DOHH2 (cell line): Measurements from ENCODE around the gene DRGX.

Experiments used
- H3F3A ChIP-seq: fragments of 200-600 bp; sonication (generic), shearing (Covaris generic); 2 replicates; pipeline ENCODE4 v1.6.0; 2016; ENCODE audit warnings: antibody characterized with exemption, mild to moderate bottlenecking; ENCODE audit not compliant: control insufficient read depth, insufficient read depth
- H3K27ac ChIP-seq: fragments of 200-600 bp; sonication (generic); 2 replicates; pipeline ENCODE4 v1.5.1; 2014; ENCODE audit warnings: low read depth, mild to moderate bottlenecking, low read length, moderate library complexity
- H3K27me3 ChIP-seq: fragments of 200-600 bp; sonication (generic); 2 replicates; pipeline ENCODE4 v1.6.1; 2014; ENCODE audit warnings: mild to moderate bottlenecking, low read length, mixed read lengths; ENCODE audit not compliant: control insufficient read depth
- H3K36me3 ChIP-seq: fragments of 200-600 bp; sonication (generic); 2 replicates; pipeline ENCODE4 v1.6.1; 2014; ENCODE audit warnings: mild to moderate bottlenecking, low read length, moderate library complexity, mixed read lengths; ENCODE audit not compliant: control insufficient read depth
- H3K4me1 ChIP-seq: fragments of 200-600 bp; sonication (generic); 2 replicates; pipeline ENCODE4 v1.6.1; 2014; ENCODE audit warnings: mild to moderate bottlenecking, low read length, mixed read lengths; ENCODE audit not compliant: control insufficient read depth
- H3K4me2 ChIP-seq: fragments of 200-600 bp; sonication (generic); 2 replicates; pipeline ENCODE4 v1.6.0; 2014; ENCODE audit warnings: mild to moderate bottlenecking, low read length, moderate library complexity
- H3K4me3 ChIP-seq: fragments of 200-600 bp; sonication (generic); 2 replicates; pipeline ENCODE4 v1.5.1; 2014; ENCODE audit warnings: mild to moderate bottlenecking, low read length, mixed read lengths
- H3K79me2 ChIP-seq: fragments of 200-600 bp; sonication (generic); 2 replicates; pipeline ENCODE4 v1.6.1; 2014; ENCODE audit warnings: mild to moderate bottlenecking, low read length, mixed read lengths; ENCODE audit not compliant: control insufficient read depth
- H3K9me2 ChIP-seq: fragments of 200-600 bp; sonication (generic); replicated peaks from 2 replicates; pipeline ENCODE4 v1.6.1; 2014; ENCODE audit warnings: mild to moderate bottlenecking, low read length, mixed read lengths; ENCODE audit not compliant: control insufficient read depth
- H3K9me3 ChIP-seq: fragments of 200-600 bp; sonication (generic); 2 replicates; pipeline ENCODE4 v1.6.1; 2014; ENCODE audit warnings: antibody characterized with exemption, low read length, mixed read lengths; ENCODE audit not compliant: control insufficient read depth, insufficient read depth
- H4K20me1 ChIP-seq: fragments of 200-600 bp; sonication (generic); 2 replicates; pipeline ENCODE4 v1.6.0; 2014; ENCODE audit warnings: low read depth, mild to moderate bottlenecking, antibody characterized with exemption, low read length, moderate library complexity; ENCODE audit not compliant: control insufficient read depth, insufficient read depth
- EZH2phosphoT487 ChIP-seq: fragments of 200-600 bp; sonication (generic); IDR thresholded peaks from 2 replicates; pipeline ENCODE4 v1.6.1; 2017; ENCODE audit warnings: borderline replicate concordance, mild to moderate bottlenecking, antibody characterized with exemption, low read length, moderate library complexity, mixed read lengths
- TF ChIP-seq, protein P1 (sequence below): fragments of 200-600 bp; sonication (generic); IDR thresholded peaks from one replicate; pipeline ENCODE4 v1.5.1; 2014; ENCODE audit warnings: antibody characterized with exemption, mild to moderate bottlenecking, low read depth, low read length; ENCODE audit not compliant: poor library complexity, severe bottlenecking

DRGX gene

DNA sequence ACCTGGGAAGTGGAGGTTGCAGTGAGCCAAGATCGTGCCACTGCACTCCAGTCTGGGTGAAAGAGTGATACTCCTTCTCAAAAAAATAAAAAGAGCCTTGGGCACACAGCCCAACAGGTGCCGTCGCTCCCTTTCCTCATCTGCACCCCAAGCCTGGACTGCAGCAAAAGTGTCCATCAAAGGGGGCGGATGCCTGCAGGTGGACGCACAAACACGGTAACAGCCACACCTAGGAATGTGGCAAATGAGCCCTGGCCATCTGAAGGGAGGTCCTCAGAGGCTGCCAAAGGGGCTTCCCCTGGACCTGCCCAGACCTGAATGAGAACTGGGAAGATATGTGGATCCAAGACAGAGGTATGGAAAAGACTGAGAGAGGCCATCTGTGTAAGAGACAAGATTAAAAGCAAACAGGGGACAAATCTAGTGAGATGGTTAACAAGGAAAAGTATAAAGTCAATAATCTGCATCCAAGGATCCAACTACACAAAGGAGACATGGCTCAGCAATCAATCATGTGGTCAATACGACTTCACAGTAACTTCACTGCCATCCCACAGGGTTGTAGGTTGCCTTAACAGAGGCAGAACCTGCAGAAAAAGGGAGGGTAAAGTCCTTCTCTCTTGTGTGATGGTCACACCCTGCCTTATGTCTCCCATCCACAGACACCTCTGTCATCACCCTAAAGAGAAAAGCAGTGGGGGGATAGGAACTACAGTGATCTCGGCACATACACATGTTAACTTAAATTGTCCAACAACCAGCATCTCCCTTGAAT lies 25.4 kb downstream of the DRGX start:
- Histone ChIP-seq H3F3A (no peaks in the 10 kb centered on the region), H3K9me2 (no peaks in the 10 kb centered on the region), H3K27me3 (no peaks in the 10 kb centered on the region)

DNA sequence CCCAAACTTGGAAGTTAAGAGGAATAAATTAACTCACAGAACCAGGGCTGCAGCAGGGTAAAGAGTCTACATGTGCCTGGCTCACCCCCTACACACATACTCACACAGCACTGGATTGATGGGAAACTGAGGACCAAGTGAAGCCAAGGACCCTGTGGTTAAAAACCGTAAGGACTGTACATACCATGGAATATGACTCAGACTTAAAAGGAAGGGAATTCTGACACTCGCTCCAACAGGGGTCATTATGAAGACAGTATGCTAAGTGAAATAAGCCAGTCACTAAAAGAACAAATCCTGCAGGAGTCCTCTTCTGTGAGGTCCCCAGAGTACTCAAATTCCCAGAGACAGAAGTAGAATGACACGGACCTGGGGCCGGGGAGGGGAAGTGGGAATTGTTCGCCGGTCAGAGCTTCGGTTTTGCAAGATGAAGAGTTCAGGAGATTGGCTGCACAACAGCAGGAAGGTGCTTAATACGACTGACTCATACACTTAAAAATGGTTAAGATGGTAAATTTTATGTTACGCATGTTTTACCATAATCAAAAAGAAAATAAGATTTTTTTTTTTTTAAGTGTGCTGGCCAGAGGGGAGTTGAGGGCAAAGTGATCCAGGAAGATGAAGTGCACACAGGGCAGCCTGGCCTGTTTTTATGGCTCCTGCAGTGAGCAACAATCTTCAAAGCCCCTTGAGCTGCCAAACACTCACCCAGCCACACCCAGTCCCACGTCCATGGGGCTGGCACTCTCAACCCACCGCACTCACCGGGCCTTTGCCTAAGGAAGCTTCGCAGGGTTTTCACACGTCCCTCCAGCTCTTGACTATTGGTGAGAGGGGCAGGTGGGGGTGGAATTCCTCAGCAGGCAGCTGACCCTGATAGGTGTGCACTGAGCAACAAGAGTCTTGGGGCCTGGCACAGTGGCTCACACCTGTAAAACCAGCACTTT lies 26.4 kb downstream of the DRGX start:
- H3K27ac ChIP-seq = no peak overlapping the region
- no peaks in the 10 kb centered on the region for H4K20me1 ChIP-seq
- H3K27me3 ChIP-seq = no peaks in the 10 kb centered on the region
- no peaks in the 10 kb centered on the region for H3K9me3 ChIP-seq
- H3K9me2 ChIP-seq = no peaks in the 10 kb centered on the region
- no peaks in the 10 kb centered on the region for H3K4me1 ChIP-seq
- TF ChIP-seq, protein P1, sequence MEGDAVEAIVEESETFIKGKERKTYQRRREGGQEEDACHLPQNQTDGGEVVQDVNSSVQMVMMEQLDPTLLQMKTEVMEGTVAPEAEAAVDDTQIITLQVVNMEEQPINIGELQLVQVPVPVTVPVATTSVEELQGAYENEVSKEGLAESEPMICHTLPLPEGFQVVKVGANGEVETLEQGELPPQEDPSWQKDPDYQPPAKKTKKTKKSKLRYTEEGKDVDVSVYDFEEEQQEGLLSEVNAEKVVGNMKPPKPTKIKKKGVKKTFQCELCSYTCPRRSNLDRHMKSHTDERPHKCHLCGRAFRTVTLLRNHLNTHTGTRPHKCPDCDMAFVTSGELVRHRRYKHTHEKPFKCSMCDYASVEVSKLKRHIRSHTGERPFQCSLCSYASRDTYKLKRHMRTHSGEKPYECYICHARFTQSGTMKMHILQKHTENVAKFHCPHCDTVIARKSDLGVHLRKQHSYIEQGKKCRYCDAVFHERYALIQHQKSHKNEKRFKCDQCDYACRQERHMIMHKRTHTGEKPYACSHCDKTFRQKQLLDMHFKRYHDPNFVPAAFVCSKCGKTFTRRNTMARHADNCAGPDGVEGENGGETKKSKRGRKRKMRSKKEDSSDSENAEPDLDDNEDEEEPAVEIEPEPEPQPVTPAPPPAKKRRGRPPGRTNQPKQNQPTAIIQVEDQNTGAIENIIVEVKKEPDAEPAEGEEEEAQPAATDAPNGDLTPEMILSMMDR = no peak
- TF ChIP-seq EZH2phosphoT487 = no peak
- no peak overlapping the region for H3K4me3 ChIP-seq
- H3K36me3 ChIP-seq = no peaks in the 10 kb centered on the region
- H3K4me2 ChIP-seq = no peak overlapping the region
- no peaks in the 10 kb centered on the region for H3K79me2 ChIP-seq
- no peaks in the 10 kb centered on the region for H3F3A ChIP-seq

More for the DNA sequence above, 25.4 kb downstream of the DRGX start:
- Histone ChIP-seq H3K9me3 (no peaks in the 10 kb centered on the region), H3K79me2 (no peaks in the 10 kb centered on the region), H3K27ac (no peak overlapping the region), H3K4me1 (no peaks in the 10 kb centered on the region), H3K4me3 (no peak overlapping the region), H3K36me3 (no peaks in the 10 kb centered on the region), H4K20me1 (no peaks in the 10 kb centered on the region), H3K4me2 (no peak overlapping the region)
- TF ChIP-seq, protein P1 = no peak
- TF ChIP-seq EZH2phosphoT487 = no peak

DNA sequence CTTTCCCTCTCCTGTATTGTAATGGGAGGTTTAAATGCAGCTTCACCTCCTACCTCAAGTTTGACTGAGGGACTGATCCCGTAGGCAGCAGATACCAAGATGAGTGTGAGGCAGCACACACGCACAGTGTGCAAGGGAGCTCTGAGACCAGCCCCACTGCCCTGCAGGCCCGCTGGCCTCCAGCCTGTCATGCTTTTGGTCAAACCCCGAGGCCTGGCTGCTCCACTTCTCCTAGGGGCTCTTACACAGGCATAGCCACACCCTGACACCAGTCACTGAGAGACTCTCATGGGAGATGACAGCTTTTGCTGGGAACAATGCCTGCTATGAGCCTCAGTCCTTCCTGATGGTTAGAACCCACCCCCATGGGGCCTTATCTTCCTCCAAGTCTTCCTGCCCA lies 27.6 kb downstream of the DRGX start:
- Histone ChIP-seq H3K27me3 (no peaks in the 10 kb centered on the region), H4K20me1 (no peaks in the 10 kb centered on the region), H3K36me3 (no peaks in the 10 kb centered on the region), H3K4me1 (no peaks in the 10 kb centered on the region), H3K4me3 (no peak overlapping the region), H3K4me2 (no peak overlapping the region), H3F3A (no peaks in the 10 kb centered on the region), H3K9me3 (no peaks in the 10 kb centered on the region), H3K79me2 (no peaks in the 10 kb centered on the region), H3K9me2 (no peaks in the 10 kb centered on the region), H3K27ac (no peak overlapping the region)
- TF ChIP-seq, protein P1 = no peak
- TF ChIP-seq EZH2phosphoT487 = no peak
